ENCODE results near the gene CHST3.
"Not testable (repeated sequence)": the region's sequence is repeated elsewhere in the genome, so short reads cannot be mapped to it uniquely, and the experiment has no call there.

Gene CHST3

GRCh38 chr10:71974489-71975021 is 10.4 kb downstream of the CHST3 start:
- Mint-ChIP-seq H3K4me1 (ENCODE audit: low read depth) (peaks cover 55% of the 10 kb centered on the region), H3K36me3 (ENCODE audit: low read depth) (no peaks in the 10 kb centered on the region), H3K27ac (peak overlapping the region; percentile 92), H3K4me3 (peak overlapping the region; percentile 18), H3K27me3 (no peaks in the 10 kb centered on the region), H3K9me3 (no peaks in the 10 kb centered on the region)
- DNase-seq = peak; percentile 64

GRCh38 chr10:71975087-71975870 is 11.1 kb downstream of the CHST3 start:
- no peaks in the 10 kb centered on the region for H3K36me3 Mint-ChIP-seq (ENCODE audit: low read depth)
- no peak overlapping the region for H3K4me3 Mint-ChIP-seq
- H3K27ac Mint-ChIP-seq = no peak overlapping the region
- H3K9me3 Mint-ChIP-seq = no peaks in the 10 kb centered on the region
- no peak for DNase-seq
- H3K27me3 Mint-ChIP-seq = no peaks in the 10 kb centered on the region
- H3K4me1 Mint-ChIP-seq (ENCODE audit: low read depth) = peaks cover 55% of the 10 kb centered on the region

GRCh38 chr10:71975871-71976725 is 11.9 kb downstream of the CHST3 start:
- no peaks in the 10 kb centered on the region for H3K36me3 Mint-ChIP-seq (ENCODE audit: low read depth)
- H3K27ac Mint-ChIP-seq = no peak overlapping the region
- H3K9me3 Mint-ChIP-seq = no peaks in the 10 kb centered on the region
- peaks cover 48% of the 10 kb centered on the region for H3K4me1 Mint-ChIP-seq (ENCODE audit: low read depth)
- H3K27me3 Mint-ChIP-seq = no peaks in the 10 kb centered on the region
- no peak for DNase-seq
- H3K4me3 Mint-ChIP-seq = no peak overlapping the region

GRCh38 chr10:71977614-71977903 is 13.4 kb downstream of the CHST3 start:
- H3K4me1 Mint-ChIP-seq (ENCODE audit: low read depth) = peaks cover 36% of the 10 kb centered on the region
- not testable (repeated sequence) for H3K9me3 Mint-ChIP-seq; H3K36me3 Mint-ChIP-seq (ENCODE audit: low read depth); H3K27me3 Mint-ChIP-seq; H3K4me3 Mint-ChIP-seq; H3K27ac Mint-ChIP-seq; DNase-seq

- Mint-ChIP-seq H3K27ac (no peak overlapping the region), H3K36me3 (ENCODE audit: low read depth) (no peaks in the 10 kb centered on the region), H3K4me3 (no peak overlapping the region), H3K9me3 (no peaks in the 10 kb centered on the region), H3K4me1 (ENCODE audit: low read depth) (peaks cover 27% of the 10 kb centered on the region), H3K27me3 (no peaks in the 10 kb centered on the region)
- DNase-seq = no peak
These were observed 14.3 kb downstream of the CHST3 start for GRCh38 chr10:71978476-71978875.

GRCh38 chr10:71978988-71979691 is 14.9 kb downstream of the CHST3 start:
- no peak for DNase-seq
- Mint-ChIP-seq H3K4me1 (ENCODE audit: low read depth) (peaks cover 20% of the 10 kb centered on the region), H3K4me3 (no peak overlapping the region), H3K9me3 (no peaks in the 10 kb centered on the region), H3K36me3 (ENCODE audit: low read depth) (no peaks in the 10 kb centered on the region), H3K27me3 (no peaks in the 10 kb centered on the region), H3K27ac (no peak overlapping the region)

- Mint-ChIP-seq H3K27ac (no peak overlapping the region), H3K9me3 (no peaks in the 10 kb centered on the region), H3K4me1 (ENCODE audit: low read depth) (peaks cover 20% of the 10 kb centered on the region), H3K4me3 (no peak overlapping the region), H3K36me3 (ENCODE audit: low read depth) (no peaks in the 10 kb centered on the region), H3K27me3 (no peaks in the 10 kb centered on the region)
- DNase-seq = no peak
These were observed 15.5 kb downstream of the CHST3 start for GRCh38 chr10:71979692-71980062.

- Mint-ChIP-seq H3K27me3 (no peaks in the 10 kb centered on the region), H3K4me3 (no peak overlapping the region)
- DNase-seq = no peak
These were observed 16.2 kb downstream of the CHST3 start for GRCh38 chr10:71980181-71981014.

GRCh38 chr10:71981015-71981875 is 17.1 kb downstream of the CHST3 start:
- Mint-ChIP-seq H3K36me3 (ENCODE audit: low read depth) (no peaks in the 10 kb centered on the region), H3K4me3 (no peak overlapping the region), H3K4me1 (ENCODE audit: low read depth) (peaks cover 22% of the 10 kb centered on the region), H3K27ac (no peak overlapping the region), H3K27me3 (no peaks in the 10 kb centered on the region), H3K9me3 (no peaks in the 10 kb centered on the region)
- DNase-seq = no peak

More at GRCh38 chr10:71980181-71981014, 16.2 kb downstream of the CHST3 start:
- peaks cover 20% of the 10 kb centered on the region for H3K4me1 Mint-ChIP-seq (ENCODE audit: low read depth)
- no peaks in the 10 kb centered on the region for H3K9me3 Mint-ChIP-seq
- no peaks in the 10 kb centered on the region for H3K36me3 Mint-ChIP-seq (ENCODE audit: low read depth)
- no peak overlapping the region for H3K27ac Mint-ChIP-seq

- H3K4me1 Mint-ChIP-seq (ENCODE audit: low read depth) = peaks cover 21% of the 10 kb centered on the region
- H3K4me3 Mint-ChIP-seq = no peak overlapping the region
- no peaks in the 10 kb centered on the region for H3K36me3 Mint-ChIP-seq (ENCODE audit: low read depth)
- no peaks in the 10 kb centered on the region for H3K27me3 Mint-ChIP-seq
- no peak for DNase-seq
- no peak overlapping the region for H3K27ac Mint-ChIP-seq
- H3K9me3 Mint-ChIP-seq = no peaks in the 10 kb centered on the region
These were observed 17.7 kb downstream of the CHST3 start for GRCh38 chr10:71981876-71982230.

GRCh38 chr10:71982269-71983178 is 18.3 kb downstream of the CHST3 start:
- no peak overlapping the region for H3K27ac Mint-ChIP-seq
- no peak overlapping the region for H3K4me3 Mint-ChIP-seq
- no peaks in the 10 kb centered on the region for H3K36me3 Mint-ChIP-seq (ENCODE audit: low read depth)

GRCh38 chr10:71984126-71984808 is 20.1 kb downstream of the CHST3 start:
- Mint-ChIP-seq H3K9me3 (no peaks in the 10 kb centered on the region), H3K4me1 (ENCODE audit: low read depth) (peaks cover 21% of the 10 kb centered on the region), H3K36me3 (ENCODE audit: low read depth) (no peaks in the 10 kb centered on the region), H3K27me3 (no peaks in the 10 kb centered on the region), H3K27ac (peak overlapping the region; percentile 7), H3K4me3 (no peak overlapping the region)
- no peak for DNase-seq

More at GRCh38 chr10:71982269-71983178, 18.3 kb downstream of the CHST3 start:
- H3K9me3 Mint-ChIP-seq = no peaks in the 10 kb centered on the region
- H3K4me1 Mint-ChIP-seq (ENCODE audit: low read depth) = peaks cover 21% of the 10 kb centered on the region
- H3K27me3 Mint-ChIP-seq = no peaks in the 10 kb centered on the region
- DNase-seq = no peak

Measured in activated T-cell treated with anti-CD3 and anti-CD28 coated beads, Interleukin-2, amount 50 U/mL, for 24 hours (primary cell).